HCT116 (cell line): ENCODE results near the gene PDE2A.

Experiments used
- ELF1 ChIP-seq: IDR thresholded peaks from 2 replicates; pipeline ENCODE4 v1.6.1; 2012; ENCODE audit warnings: low read depth, borderline replicate concordance
- EZH2 ChIP-seq: fragments of 200-600 bp; sonication (generic); IDR thresholded peaks from 2 replicates; pipeline ENCODE4 v1.6.1; 2017; ENCODE audit warnings: antibody characterized with exemption, mixed run types
- JUND ChIP-seq: IDR thresholded peaks from 2 replicates; pipeline ENCODE4 v1.6.1; 2012
- MAX ChIP-seq: IDR thresholded peaks from 2 replicates; pipeline ENCODE4 v1.6.1; 2012
- POLR2A ChIP-seq: IDR thresholded peaks from 2 replicates; pipeline ENCODE4 v1.7.0; 2011; ENCODE audit warnings: borderline replicate concordance; ENCODE audit not compliant: insufficient read depth, insufficient read length; ENCODE audit errors: extremely low read depth
- POLR2AphosphoS5 ChIP-seq: IDR thresholded peaks from 2 replicates; pipeline ENCODE4 v1.6.1; 2011; ENCODE audit warnings: mild to moderate bottlenecking, low read depth, low read length, moderate library complexity
- RAD21 ChIP-seq: IDR thresholded peaks from 2 replicates; pipeline ENCODE4 v1.6.1; 2012; ENCODE audit warnings: low read depth, mild to moderate bottlenecking
- REST ChIP-seq: IDR thresholded peaks from 2 replicates; pipeline ENCODE4 v1.6.1; 2012; ENCODE audit warnings: low read depth
- SIN3A ChIP-seq: IDR thresholded peaks from 2 replicates; pipeline ENCODE4 v1.6.1; 2012; ENCODE audit warnings: low read depth
- SP1 ChIP-seq: IDR thresholded peaks from 2 replicates; pipeline ENCODE4 v1.6.1; 2012; ENCODE audit warnings: low read depth
- SRF ChIP-seq: IDR thresholded peaks from 2 replicates; pipeline ENCODE4 v1.6.1; 2012; ENCODE audit warnings: low read depth
- TF ChIP-seq, protein P1 (sequence below), 3 experiments: fragments of 200-600 bp in 1 of 3; sonication (generic) in 1 of 3; IDR thresholded peaks in 2 of 3; conservative IDR thresholded peaks in 1 of 3; 2 replicates each; pipeline ENCODE4 v1.5.1; 2012 to 2017; ENCODE audit warnings: low read depth in 2 of 3, low read length in 2 of 3, antibody characterized with exemption in 1 of 3, borderline replicate concordance in 1 of 3, control low read depth in 1 of 3, mild to moderate bottlenecking in 1 of 3, mixed read lengths in 1 of 3, mixed run types in 1 of 3, moderate library complexity in 1 of 3; ENCODE audit not compliant: insufficient read depth in 1 of 3
- TF ChIP-seq, protein P2 (sequence below): IDR thresholded peaks from 2 replicates; pipeline ENCODE4 v1.6.1; 2011; ENCODE audit warnings: mild to moderate bottlenecking, low read length, moderate library complexity; ENCODE audit not compliant: insufficient replicate concordance; ENCODE audit errors: extremely low read depth

DNA sequence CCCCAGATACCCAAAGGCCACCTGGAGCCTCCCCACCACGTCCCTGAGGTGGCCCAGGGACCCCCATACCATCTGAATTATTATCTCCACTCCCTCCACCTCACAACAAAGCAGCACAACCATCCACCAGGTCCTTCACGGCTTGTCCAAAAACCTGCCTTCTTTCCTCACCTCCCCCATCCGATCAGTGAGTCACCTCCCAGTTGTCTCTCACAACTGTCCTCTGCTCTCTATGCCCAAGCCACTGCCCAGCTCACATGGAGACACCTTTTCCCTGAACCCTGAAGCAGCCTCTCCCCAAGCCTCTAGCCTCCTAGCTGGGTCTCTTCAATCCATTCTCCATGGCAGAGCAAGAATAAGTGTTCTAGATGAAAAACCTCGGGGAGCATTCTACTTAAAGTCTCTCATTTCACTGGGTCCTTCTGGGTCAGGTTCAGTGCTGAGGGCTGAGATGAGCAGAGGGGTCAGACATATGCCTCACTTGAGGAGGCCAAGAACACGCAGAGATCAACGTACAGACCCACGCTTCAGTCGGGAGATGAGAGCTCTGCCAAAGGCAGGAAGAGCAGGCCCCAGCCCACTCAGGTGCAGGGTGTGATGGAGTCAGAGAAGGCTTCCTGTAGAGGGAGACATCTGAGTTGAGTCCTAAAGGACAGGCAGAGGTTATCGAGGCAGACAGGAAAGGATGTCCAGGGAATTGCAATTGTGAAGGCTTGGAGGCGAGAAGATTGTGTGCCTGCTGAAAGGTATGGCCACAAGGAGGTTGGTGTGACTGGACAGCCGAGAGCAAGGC is 74.7 kb downstream of the PDE2A start:
- TF ChIP-seq, protein P1, sequence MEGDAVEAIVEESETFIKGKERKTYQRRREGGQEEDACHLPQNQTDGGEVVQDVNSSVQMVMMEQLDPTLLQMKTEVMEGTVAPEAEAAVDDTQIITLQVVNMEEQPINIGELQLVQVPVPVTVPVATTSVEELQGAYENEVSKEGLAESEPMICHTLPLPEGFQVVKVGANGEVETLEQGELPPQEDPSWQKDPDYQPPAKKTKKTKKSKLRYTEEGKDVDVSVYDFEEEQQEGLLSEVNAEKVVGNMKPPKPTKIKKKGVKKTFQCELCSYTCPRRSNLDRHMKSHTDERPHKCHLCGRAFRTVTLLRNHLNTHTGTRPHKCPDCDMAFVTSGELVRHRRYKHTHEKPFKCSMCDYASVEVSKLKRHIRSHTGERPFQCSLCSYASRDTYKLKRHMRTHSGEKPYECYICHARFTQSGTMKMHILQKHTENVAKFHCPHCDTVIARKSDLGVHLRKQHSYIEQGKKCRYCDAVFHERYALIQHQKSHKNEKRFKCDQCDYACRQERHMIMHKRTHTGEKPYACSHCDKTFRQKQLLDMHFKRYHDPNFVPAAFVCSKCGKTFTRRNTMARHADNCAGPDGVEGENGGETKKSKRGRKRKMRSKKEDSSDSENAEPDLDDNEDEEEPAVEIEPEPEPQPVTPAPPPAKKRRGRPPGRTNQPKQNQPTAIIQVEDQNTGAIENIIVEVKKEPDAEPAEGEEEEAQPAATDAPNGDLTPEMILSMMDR (IDR thresholded peaks at IDR 0.05 in 2 of 3, conservative IDR thresholded peaks at IDR 0.05 in 1 of 3; ENCODE audit: borderline replicate concordance in 1 of 3, insufficient read depth in 1 of 3, low read depth in 2 of 3, low read length in 2 of 3) = peak in 1 of 3 experiments; percentile 19; a peak in 1 of 6 replicates
- TF ChIP-seq POLR2A (no peak), REST (no peak), EZH2 (no peak), RAD21 (no peak), SP1 (no peak), SRF (no peak), ELF1 (no peak), MAX (no peak), JUND (no peak), SIN3A (no peak), POLR2AphosphoS5 (no peak)
- TF ChIP-seq, protein P2, sequence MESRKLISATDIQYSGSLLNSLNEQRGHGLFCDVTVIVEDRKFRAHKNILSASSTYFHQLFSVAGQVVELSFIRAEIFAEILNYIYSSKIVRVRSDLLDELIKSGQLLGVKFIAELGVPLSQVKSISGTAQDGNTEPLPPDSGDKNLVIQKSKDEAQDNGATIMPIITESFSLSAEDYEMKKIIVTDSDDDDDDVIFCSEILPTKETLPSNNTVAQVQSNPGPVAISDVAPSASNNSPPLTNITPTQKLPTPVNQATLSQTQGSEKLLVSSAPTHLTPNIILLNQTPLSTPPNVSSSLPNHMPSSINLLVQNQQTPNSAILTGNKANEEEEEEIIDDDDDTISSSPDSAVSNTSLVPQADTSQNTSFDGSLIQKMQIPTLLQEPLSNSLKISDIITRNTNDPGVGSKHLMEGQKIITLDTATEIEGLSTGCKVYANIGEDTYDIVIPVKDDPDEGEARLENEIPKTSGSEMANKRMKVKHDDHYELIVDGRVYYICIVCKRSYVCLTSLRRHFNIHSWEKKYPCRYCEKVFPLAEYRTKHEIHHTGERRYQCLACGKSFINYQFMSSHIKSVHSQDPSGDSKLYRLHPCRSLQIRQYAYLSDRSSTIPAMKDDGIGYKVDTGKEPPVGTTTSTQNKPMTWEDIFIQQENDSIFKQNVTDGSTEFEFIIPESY = no peak
